ENCODE data around the gene RANBP10.
"Not testable (repeated sequence)": the region's sequence is repeated elsewhere in the genome, so short reads cannot be mapped to it uniquely, and the experiment has no call there.

RANBP10 gene

DNA sequence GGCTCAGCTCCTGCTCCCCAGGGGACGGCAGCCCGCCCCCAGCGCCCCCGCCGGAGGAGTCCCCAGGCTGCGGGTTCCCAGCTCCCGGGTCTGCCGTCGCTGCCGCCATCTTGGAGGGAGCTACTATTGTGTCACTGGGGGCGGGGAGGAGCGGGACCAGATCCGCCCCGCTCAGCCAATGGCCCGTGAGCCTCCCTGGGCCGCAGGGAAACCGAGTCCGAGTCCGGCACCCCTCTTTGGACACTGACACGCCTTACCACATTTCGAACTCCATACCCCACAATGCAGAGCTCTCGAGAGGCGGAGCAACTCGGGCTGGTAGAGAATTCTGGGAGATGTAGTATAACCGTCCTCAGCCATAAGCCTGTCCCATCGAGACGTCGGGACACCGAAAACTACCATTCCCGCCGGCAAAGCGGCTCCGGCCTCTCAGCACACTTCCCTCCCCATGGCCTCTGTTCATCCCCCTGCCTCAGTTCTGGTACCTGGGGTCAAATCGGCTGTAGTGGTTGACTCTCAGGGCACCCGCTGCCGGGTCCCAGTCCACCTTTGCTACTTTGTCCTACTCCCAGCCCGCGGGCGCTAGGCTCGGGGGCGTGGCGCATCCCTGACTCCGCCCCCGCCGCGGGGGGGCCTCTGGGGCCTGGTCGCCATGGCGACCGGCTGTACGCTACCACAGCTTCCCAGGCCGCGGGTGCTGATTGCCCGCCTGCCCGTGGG is at the start of gene RANBP10, which contains the start of gene TSNAXIP1:
Gene RANBP10, minus strand, starts transcription at position 133 of the 720 bp plus-strand sequence. Its CDS starts 24 bp downstream, at position 109.
Gene TSNAXIP1, plus strand, starts transcription at position 462 of the 720 bp plus-strand sequence. CDS start 261 bp downstream, outside the sequence.
- peak; percentile 99 to 100 for DNase-seq

- no peak for DNase-seq
Observed at GRCh38 chr16:67855789-67856188, 49.4 kb upstream of the RANBP10 start.

DNA sequence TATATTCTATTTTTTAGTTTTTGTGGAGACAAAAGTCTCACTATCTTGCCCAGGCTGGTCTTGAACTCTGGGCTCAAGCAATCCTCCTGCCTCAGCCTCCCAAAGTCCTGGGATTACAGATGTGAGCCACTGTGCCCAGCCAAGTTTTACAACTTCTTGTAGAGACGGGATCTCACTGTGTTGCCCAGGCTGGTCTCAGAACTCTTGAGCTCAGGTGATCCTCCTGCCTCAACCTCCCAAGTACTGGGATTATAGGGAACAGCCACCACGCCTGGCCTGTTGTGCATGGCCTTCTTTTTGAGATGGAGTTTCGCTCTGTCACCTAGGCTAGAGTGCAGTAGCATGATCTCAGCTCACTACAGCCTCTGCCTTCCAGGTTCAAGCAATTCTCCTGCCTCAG is 47.3 kb upstream of the RANBP10 start:
- no peak for DNase-seq

- DNase-seq: no peak
Observed at GRCh38 chr16:67848118-67848517, 41.8 kb upstream of the RANBP10 start.

DNA sequence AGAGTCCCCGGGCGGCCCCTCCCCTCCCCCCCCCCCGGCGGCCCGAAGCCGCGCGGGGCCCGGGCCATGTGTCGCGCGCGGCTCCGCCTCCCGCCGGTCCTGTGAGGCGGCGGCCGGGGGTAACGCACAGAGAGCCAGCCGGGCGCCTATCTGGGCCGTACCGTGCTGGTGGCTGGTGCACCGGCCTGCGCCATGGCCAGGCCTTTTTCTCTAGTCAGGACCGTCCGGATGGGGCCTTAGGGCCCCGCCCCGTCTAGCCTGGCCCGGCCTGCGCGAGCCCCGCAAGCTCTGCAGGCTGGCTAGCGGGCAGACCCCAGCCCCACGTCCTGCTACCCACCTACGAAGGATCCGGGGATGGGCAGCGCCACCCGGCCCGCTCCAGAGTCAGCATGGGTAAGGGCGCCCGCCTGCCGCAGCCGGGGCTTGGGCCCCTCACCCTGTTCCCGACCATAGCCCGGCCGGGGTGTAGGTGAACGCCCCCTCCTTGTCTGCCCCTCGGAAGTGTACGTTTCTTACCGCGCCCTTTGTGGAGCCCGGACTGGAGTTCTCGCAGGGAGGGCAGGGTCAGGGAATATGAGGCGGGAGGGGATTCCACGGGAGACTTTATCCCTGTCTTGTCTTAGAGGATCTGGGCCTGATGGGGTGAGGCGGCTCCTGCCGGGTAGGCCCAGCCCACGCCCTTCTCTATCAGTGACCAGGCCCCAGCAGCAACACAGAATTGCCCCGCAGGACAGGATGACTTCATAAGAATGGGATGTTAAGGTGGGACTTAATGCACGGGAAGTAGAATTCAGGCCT is 40.9 kb upstream of the RANBP10 start, which contains the start of gene CENPT:
Gene CENPT, minus strand, starts transcription at position 630 of the 798 bp plus-strand sequence. CDS start 13,834 bp downstream, outside the sequence.
- peak; percentile 41 to 48 for DNase-seq

DNA sequence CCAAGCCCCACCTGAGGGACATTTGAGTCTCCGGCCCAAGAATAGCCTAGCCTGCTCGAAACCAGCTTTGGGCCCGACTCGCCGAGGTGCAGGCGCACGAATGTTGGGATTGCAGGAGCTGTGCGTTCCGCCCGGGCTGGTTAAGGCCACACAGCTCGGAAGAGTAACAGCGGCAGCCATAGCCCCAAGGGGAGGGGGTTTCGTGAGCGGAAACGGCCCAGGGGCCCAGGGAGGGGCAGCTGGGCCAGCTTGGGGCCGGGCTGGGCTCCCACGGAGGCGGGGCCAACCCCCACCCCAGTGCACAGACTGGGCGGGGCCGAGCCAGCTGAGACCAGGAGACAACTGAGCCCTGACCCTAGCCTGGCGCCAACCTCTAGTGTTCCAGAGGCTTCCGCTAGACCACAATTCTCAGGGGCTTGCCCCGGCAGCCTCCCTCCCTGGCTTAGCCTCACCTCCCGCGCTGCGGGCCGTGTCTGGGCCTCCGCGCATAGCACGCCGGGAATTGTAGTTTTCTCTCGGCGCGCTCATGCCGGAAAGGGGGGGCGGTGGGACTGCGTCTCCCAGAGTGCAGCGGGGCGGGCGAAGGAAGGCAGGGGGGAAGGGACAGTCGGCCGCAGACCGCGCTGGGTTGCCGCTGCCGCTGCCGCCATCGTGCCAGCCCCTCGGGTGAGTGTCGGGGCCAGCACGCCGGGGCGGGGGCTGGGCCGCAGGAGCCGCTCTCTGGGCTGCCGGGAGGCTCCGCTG is 40.1 kb upstream of the RANBP10 start, which contains the start of gene NUTF2:
Gene NUTF2, plus strand, starts transcription at position 614 of the 744 bp plus-strand sequence. CDS start 18,198 bp downstream, outside the sequence.
- peak; percentile 92 to 93 for DNase-seq

GRCh38 chr16:67846063-67846319 is 39.6 kb upstream of the RANBP10 start:
- no peak for DNase-seq

GRCh38 chr16:67845291-67846062 is 39.1 kb upstream of the RANBP10 start:
- DNase-seq: no peak

GRCh38 chr16:67844497-67844896 is 38.1 kb upstream of the RANBP10 start:
- no peak for DNase-seq

- no peak for DNase-seq
Observed at GRCh38 chr16:67843343-67843765, 37.0 kb upstream of the RANBP10 start.

- peak; percentile 37 to 50 for DNase-seq
Observed at GRCh38 chr16:67842509-67843342, 36.4 kb upstream of the RANBP10 start.

DNA sequence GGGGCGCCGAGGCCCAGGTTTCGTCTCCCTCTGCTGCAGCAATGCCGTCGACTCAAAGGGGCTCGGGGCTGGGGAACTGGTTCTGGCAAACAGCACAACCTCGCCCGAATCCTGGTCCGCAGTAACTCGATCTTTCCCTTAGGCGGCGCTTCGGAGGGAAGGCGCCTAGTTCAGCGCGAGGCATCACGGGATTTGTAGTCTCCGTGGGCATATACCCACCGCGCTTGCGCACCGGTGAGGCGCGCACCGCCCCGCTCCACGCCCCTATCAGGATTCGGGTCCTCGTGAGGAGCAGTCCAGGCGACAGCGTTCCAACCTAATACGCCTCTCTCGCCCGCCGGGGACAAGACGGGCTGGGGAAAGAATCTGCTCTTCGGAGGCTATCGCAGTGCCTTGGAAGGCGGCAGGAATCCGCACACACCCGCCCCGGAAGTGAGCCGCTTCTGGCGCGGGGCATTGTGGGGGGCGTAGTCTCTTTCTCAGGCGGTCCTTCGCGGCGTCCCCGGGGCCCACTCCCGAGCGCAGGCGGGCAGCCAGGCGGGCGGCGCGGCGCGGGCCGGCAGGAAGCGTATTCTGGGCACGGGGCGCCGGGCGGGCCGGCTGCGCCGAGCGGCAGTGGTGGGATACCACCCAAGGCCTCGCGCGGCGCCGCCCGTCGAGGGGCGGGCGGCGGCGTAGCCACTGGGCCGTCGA is 35.6 kb upstream of the RANBP10 start, which contains the start of gene THAP11:
Gene THAP11, plus strand, starts transcription at position 505 of the 693 bp plus-strand sequence. CDS start 235 bp downstream, outside the sequence.
- peak; percentile 98 for DNase-seq

GRCh38 chr16:67841198-67841815 is 34.9 kb upstream of the RANBP10 start:
- DNase-seq: peak in 1 of 2 experiments; percentile 37

DNA sequence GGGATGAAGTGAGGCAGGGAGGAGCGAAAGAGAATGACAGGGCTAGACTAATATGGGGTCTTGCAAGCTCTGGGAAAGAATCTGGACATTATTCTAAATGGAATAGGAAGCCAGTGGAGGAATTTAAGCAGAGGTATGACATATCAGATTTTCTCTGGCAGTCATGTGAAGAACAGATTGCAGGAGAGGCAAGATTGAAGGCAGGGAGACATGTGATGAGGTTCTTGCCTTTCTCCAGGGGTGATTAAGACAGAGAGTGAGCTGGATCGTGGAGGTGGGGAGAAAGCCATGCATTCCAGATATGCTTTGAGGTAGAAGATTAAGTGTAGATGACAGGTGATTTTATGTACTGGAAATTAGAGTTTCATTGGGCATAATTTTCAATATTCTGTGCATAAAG is 31.5 kb upstream of the RANBP10 start:
- DNase-seq: no peak

DNA sequence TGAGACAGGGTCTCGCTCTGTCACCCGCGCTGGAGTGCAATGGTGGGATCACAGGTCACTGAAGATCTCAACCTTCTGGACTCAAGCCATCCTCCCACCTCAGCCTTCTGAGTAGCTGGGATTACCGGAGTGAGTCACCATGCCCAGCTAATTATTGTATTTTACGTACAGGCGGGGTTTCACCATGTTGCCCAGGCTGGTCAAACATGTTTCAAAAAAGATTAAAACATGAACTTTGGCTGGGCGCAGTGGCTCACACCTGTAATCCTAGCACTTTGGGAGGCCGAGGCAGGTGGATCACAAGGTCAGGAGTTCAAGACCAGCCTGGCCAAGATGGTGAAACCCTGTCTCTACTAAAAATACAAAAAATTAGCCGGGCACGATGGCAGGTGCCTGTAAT is 30.8 kb upstream of the RANBP10 start:
- DNase-seq: not testable (repeated sequence)

GRCh38 chr16:67834242-67834614 is 27.9 kb upstream of the RANBP10 start:
- no peak for DNase-seq

- DNase-seq: peak; percentile 86 to 94
Observed at GRCh38 chr16:67833415-67834241, 27.3 kb upstream of the RANBP10 start.

DNA sequence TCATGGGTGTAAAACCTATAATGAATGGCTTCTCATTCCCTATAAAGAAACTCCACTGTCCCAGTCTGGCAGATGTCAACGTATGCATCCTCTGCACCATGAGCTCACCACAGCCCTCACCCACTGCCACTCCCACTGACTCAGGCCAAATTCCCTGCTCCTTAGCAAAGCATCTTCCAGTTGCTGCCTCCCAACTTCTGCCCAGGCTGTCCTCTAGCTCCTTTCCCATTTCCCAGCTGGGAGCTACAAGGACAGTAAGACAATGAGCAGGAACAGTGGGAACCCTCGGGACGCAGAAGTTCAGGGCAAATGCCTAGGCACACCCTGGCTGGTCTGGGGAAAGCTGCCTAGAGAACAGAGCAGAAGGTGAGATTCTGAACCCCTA is 26.7 kb upstream of the RANBP10 start:
- DNase-seq: peak in 1 of 2 experiments; percentile 20

DNA sequence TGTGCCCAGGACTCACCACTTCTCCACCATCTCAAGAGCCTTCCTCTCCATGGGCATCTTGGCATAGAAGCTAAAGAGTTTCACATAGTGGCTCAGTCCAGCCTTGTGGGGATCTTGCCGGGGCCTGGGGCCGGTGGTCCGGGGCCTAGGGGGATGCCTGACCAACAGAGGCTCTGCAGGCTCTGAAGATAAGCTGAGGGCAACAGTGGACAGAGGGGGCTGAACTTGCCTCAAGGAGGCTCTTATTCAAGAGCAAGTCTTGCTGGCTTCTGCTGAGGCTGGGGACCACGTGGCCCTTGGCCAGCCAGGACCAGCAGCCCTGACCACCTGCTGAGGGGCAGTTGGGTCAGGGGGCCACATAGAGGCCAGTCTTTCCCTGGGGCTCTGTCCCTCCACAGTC is 22.3 kb upstream of the RANBP10 start:
- no peak for DNase-seq
